Effector CD4-positive, alpha-beta T cell (primary cell): ENCODE measurements around the gene PRKCH.
A peak's percentile ranks its signal among the peaks of the same experiment; 100 is the strongest.
"Not testable (repeated sequence)": the region's sequence is repeated elsewhere in the genome, so short reads cannot be mapped to it uniquely, and the experiment has no call there.

Source experiments
- DNase-seq: peaks from one replicate; pipeline ENCODE4 v3.0.0-alpha.2; 2020

Gene PRKCH

GRCh38 chr14:61516964-61517653 lies 195.7 kb downstream of the PRKCH start:
- no peak for DNase-seq

GRCh38 chr14:61517911-61518384 lies 196.6 kb downstream of the PRKCH start:
- no peak for DNase-seq

- DNase-seq, result no peak
Observed at GRCh38 chr14:61518403-61518802, 197.0 kb downstream of the PRKCH start.

GRCh38 chr14:61519106-61519505 lies 197.7 kb downstream of the PRKCH start:
- no peak for DNase-seq

GRCh38 chr14:61519735-61520134 lies 198.4 kb downstream of the PRKCH start:
- no peak for DNase-seq

GRCh38 chr14:61520576-61520975 lies 199.2 kb downstream of the PRKCH start:
- DNase-seq, result no peak

GRCh38 chr14:61521773-61522172 lies 200.4 kb downstream of the PRKCH start:
- no peak for DNase-seq

- DNase-seq, result no peak
Observed at GRCh38 chr14:61523751-61524150, 202.4 kb downstream of the PRKCH start.

- no peak for DNase-seq
Observed at GRCh38 chr14:61524211-61524806, 202.9 kb downstream of the PRKCH start.

GRCh38 chr14:61524936-61525292 lies 203.5 kb downstream of the PRKCH start:
- DNase-seq, result no peak

- peak; percentile 51 for DNase-seq
Observed at GRCh38 chr14:61525293-61526011, 204.1 kb downstream of the PRKCH start.

GRCh38 chr14:61526405-61527312 lies 205.3 kb downstream of the PRKCH start:
- no peak for DNase-seq

GRCh38 chr14:61527325-61528100 lies 206.1 kb downstream of the PRKCH start:
- no peak for DNase-seq

- DNase-seq, result no peak
Observed at GRCh38 chr14:61528591-61529021, 207.2 kb downstream of the PRKCH start.

- DNase-seq, result not testable (repeated sequence)
Observed at GRCh38 chr14:61529360-61529759, 208.0 kb downstream of the PRKCH start.

- DNase-seq, result no peak
Observed at GRCh38 chr14:61530296-61530695, 208.9 kb downstream of the PRKCH start.

- DNase-seq, result no peak
Observed at GRCh38 chr14:61530896-61531295, 209.5 kb downstream of the PRKCH start.

- no peak for DNase-seq
Observed at GRCh38 chr14:61531465-61532122, 210.2 kb downstream of the PRKCH start.

GRCh38 chr14:61532123-61532505 lies 210.7 kb downstream of the PRKCH start:
- DNase-seq, result no peak

- DNase-seq, result no peak
Observed at GRCh38 chr14:61532763-61533162, 211.4 kb downstream of the PRKCH start.

- DNase-seq, result no peak
Observed at GRCh38 chr14:61533513-61534255, 212.3 kb downstream of the PRKCH start.
